B cell (primary cell): ENCODE results near the gene MARS1. TPM values are rescaled to one million over a fixed set of nuclear protein-coding genes. Genes with fewer than 3 reads are reported as not detected.

ENCODE experiments used
- ATAC-seq: fragments of 200-7000 bp; cut with Tn5 transposase; one replicate; pipeline ENCODE4 v1.10.0; 2021; ENCODE audit warnings: low read depth, mild to moderate bottlenecking, moderate number of reproducible peaks, moderate library complexity
- CTCF ChIA-PET: fragments of 350-600 bp; sonication (Branson Sonifier 250); formaldehyde crosslinking; loops from one replicate; lab custom pipeline; 2021; ENCODE audit warnings: antibody characterized with exemption, inconsistent platforms; lab: Charles Lee
- POLR2A ChIA-PET: fragments of 350-600 bp; sonication (Branson Sonifier 250); formaldehyde crosslinking; loops from one replicate; lab custom pipeline; 2021; ENCODE audit warnings: antibody characterized with exemption; lab: Charles Lee
- DNase-seq: peaks from one replicate; pipeline ENCODE4 v3.0.0; 2013
- H2AFZ ChIP-seq: 2 replicates; pipeline ENCODE4 v1.6.1; 2012; ENCODE audit warnings: mild to moderate bottlenecking, low read depth, low read length; ENCODE audit not compliant: insufficient read depth, poor library complexity, severe bottlenecking
- H3K27ac ChIP-seq, 2 donors: 1 replicate in 1 of 2; 2 replicates in 1 of 2; pipeline ENCODE4 v1.5.1; 2012 to 2013; ENCODE audit warnings: low read length in 2 of 2, mild to moderate bottlenecking in 2 of 2, moderate library complexity in 1 of 2
- H3K27me3 ChIP-seq, 4 experiments: fragments of 200-600 bp in 1 of 4; sonication (generic) in 1 of 4; replicated peaks in 1 of 4; 1 replicate in 2 of 4; 2 replicates in 2 of 4; pipeline versions ENCODE4 v1.6.1 to v1.7.0; 2013 to 2016; ENCODE audit warnings: low read length in 3 of 4, mild to moderate bottlenecking in 2 of 4, mixed read lengths in 1 of 4, moderate library complexity in 1 of 4; ENCODE audit not compliant: insufficient read depth in 4 of 4, control insufficient read depth in 3 of 4; ENCODE audit errors: control extremely low read depth in 1 of 4
- H3K36me3 ChIP-seq, 2 experiments: replicated peaks in 1 of 2; 1 replicate in 1 of 2; 2 replicates in 1 of 2; pipeline versions ENCODE4 v1.6.1 to v1.7.1; 2013; ENCODE audit warnings: low read length in 1 of 2; ENCODE audit not compliant: insufficient read depth in 2 of 2, control insufficient read depth in 1 of 2; ENCODE audit errors: control extremely low read depth in 1 of 2, extremely low read depth in 1 of 2
- H3K4me1 ChIP-seq, 2 donors: fragments of 200-600 bp in 1 of 2; sonication (generic) in 1 of 2; 1 replicate in 1 of 2; 2 replicates in 1 of 2; pipeline versions ENCODE4 v1.5.1 to v1.6.1; 2013 to 2017; ENCODE audit warnings: low read length in 2 of 2; ENCODE audit not compliant: control insufficient read depth in 2 of 2, insufficient read depth in 2 of 2
- H3K4me2 ChIP-seq: replicated peaks from 2 replicates; pipeline ENCODE3; 2012; ENCODE audit warnings: mild to moderate bottlenecking, low read depth, low read length; ENCODE audit not compliant: poor library complexity, severe bottlenecking
- H3K4me3 ChIP-seq, 5 experiments: fragments of 200-600 bp in 1 of 5; sonication (generic) in 1 of 5; 1 replicate in 3 of 5; 2 replicates in 2 of 5; pipeline versions ENCODE4 v1.5.1 to v1.7.0; 2011 to 2016; ENCODE audit warnings: low read length in 4 of 5, mild to moderate bottlenecking in 4 of 5, low read depth in 2 of 5, control low read depth in 1 of 5, moderate library complexity in 1 of 5; ENCODE audit not compliant: insufficient read depth in 1 of 5; ENCODE audit errors: control extremely low read depth in 1 of 5, extremely low read depth in 1 of 5
- H3K79me2 ChIP-seq: fragments of 200-600 bp; sonication (generic); one replicate; pipeline ENCODE4 v1.6.0; 2016; ENCODE audit warnings: low read length; ENCODE audit not compliant: control insufficient read depth, insufficient read depth
- H3K9ac ChIP-seq: fragments of 200-600 bp; sonication (generic); 2 replicates; pipeline ENCODE4 v1.6.1; 2017; ENCODE audit warnings: mild to moderate bottlenecking, low read length, moderate library complexity
- H3K9me3 ChIP-seq, 3 donors: one replicate each; pipeline versions ENCODE4 v1.6.1 to v1.7.1; 2013; ENCODE audit warnings: low read length in 2 of 3; ENCODE audit not compliant: control insufficient read depth in 2 of 3, insufficient read depth in 1 of 3; ENCODE audit errors: control extremely low read depth in 1 of 3
- H4K20me1 ChIP-seq: 2 replicates; pipeline ENCODE4 v1.6.0; 2012; ENCODE audit warnings: mild to moderate bottlenecking, low read length; ENCODE audit not compliant: insufficient read depth, control insufficient read depth, poor library complexity, severe bottlenecking
- H3K27ac Mint-ChIP-seq: one replicate; pipeline ENCODE4 v1.8.0; 2021; ENCODE audit warnings: mixed read lengths
- H3K27me3 Mint-ChIP-seq: one replicate; pipeline ENCODE4 v1.8.0; 2021; ENCODE audit warnings: mixed read lengths
- H3K4me1 Mint-ChIP-seq: one replicate; pipeline ENCODE4 v1.8.0; 2021; ENCODE audit warnings: mixed read lengths
- H3K4me3 Mint-ChIP-seq: one replicate; pipeline ENCODE4 v1.8.0; 2021; ENCODE audit warnings: mixed read lengths
- H3K9me3 Mint-ChIP-seq: one replicate; pipeline ENCODE4 v1.8.0; 2022; ENCODE audit warnings: mixed read lengths; ENCODE audit not compliant: insufficient read depth
- CTCF ChIP-seq: fragments of 200-600 bp; IDR thresholded peaks from one replicate; pipeline ENCODE4 v1.8.0; 2022; ENCODE audit warnings: antibody characterized with exemption, mild to moderate bottlenecking
- EZH2 ChIP-seq: IDR thresholded peaks from 2 replicates; pipeline ENCODE4 v1.6.1; 2012; ENCODE audit warnings: borderline replicate concordance, low read depth, mild to moderate bottlenecking, moderate library complexity, low read length; ENCODE audit not compliant: insufficient read depth, poor library complexity, severe bottlenecking
- WGBS: methylation state at CpG from one replicate; pipeline ENCODE4 v1.1.5; 2013; ENCODE audit warnings: missing lambda C conversion rate; ENCODE audit not compliant: insufficient coverage; 5-methylcytosine and 5-hydroxymethylcytosine counted together
- intact Hi-C: fragments of 100-400 bp; cut with micrococcal nuclease; formaldehyde crosslinking; loops from one replicate; pipeline ENCODE4 v1.10.0; 2022
- polyA plus RNA-seq: library from polyadenylated mRNA; depleted of rRNA; stranded (reverse); fragments of >200 nt; gene quantifications from 2 replicates; pipeline ENCODE4 v1.2.3, GENCODE V29; 2012
- total RNA-seq, 2 donors: library from RNA; stranded (reverse); fragments of 120-200 nt in 1 of 2; gene quantifications; 1 replicate in 1 of 2; 2 replicates in 1 of 2; pipeline versions ENCODE4 v1.2.3 to v1.2.4, GENCODE V29; 2013 to 2022

Gene MARS1
- total and polyA plus RNA-seq, 2 donors (not counting 1 experiment from before 2014, with no cell fraction given), result 158 to 193 TPM

GRCh38 chr12:57529831-57530230, 42.0 kb downstream of the MARS1 start:
- ChIA-PET CTCF (interaction anchor here (1.2 kb wide), 1 partner anchor 71 kb away, joined by 4 read pairs; no protein-coding TSS in a partner anchor), POLR2A (no interaction called here)
- H4K20me1 ChIP-seq, result peaks cover 12% of the 10 kb centered on the region
- H3K4me1 Mint-ChIP-seq, result peaks cover 7% of the 10 kb centered on the region
- DNase-seq (no peak), ATAC-seq (no peak)
- H3K9me3 Mint-ChIP-seq, result no peaks in the 10 kb centered on the region
- H3K4me3 ChIP-seq, result no peak overlapping the region
- no peak overlapping the region for H3K9ac ChIP-seq
- no peaks in the 10 kb centered on the region for H3K27me3 Mint-ChIP-seq
- H3K36me3 ChIP-seq, result peaks cover 16 to 83% of the 10 kb centered on the region in 2 experiments
- intact Hi-C loops, result loop anchor here (10.0 kb wide), 1 partner anchor 895 kb away; the partner anchor contains the start of gene BAZ2A
- H3K27ac ChIP-seq, result no peak overlapping the region
- TF ChIP-seq CTCF (no peak), EZH2 (no peak)
- no peaks in the 10 kb centered on the region for H3K4me1 ChIP-seq
- H3K4me2 ChIP-seq, result no peak overlapping the region
- no peaks in the 10 kb centered on the region for H3K27me3 ChIP-seq
- no peaks in the 10 kb centered on the region for H3K79me2 ChIP-seq
- H3K4me3 Mint-ChIP-seq, result no peak overlapping the region
- WGBS, result no CpG with 5 or more reads among the region's 6 CpGs
- H3K27ac Mint-ChIP-seq, result peak overlapping the region; percentile 46
- H2AFZ ChIP-seq, result no peak overlapping the region
- H3K9me3 ChIP-seq, result no peaks in the 10 kb centered on the region

GRCh38 chr12:57530396-57531142, 42.7 kb downstream of the MARS1 start:
- 100% methylated on average over 1 of the region's 5 CpGs for WGBS

More at GRCh38 chr12:57530396-57531142, 42.7 kb downstream of the MARS1 start:
- Histone ChIP-seq H3K27ac (no peak overlapping the region), H3K36me3 (peaks cover 16 to 89% of the 10 kb centered on the region in 2 experiments), H3K9ac (no peak overlapping the region), H3K27me3 (no peaks in the 10 kb centered on the region), H3K4me3 (no peak overlapping the region), H3K4me2 (no peak overlapping the region), H3K4me1 (no peaks in the 10 kb centered on the region), H3K9me3 (no peaks in the 10 kb centered on the region), H2AFZ (no peak overlapping the region), H4K20me1 (peaks cover 4% of the 10 kb centered on the region), H3K79me2 (no peaks in the 10 kb centered on the region)
- POLR2A ChIA-PET, result no interaction called here
- CTCF ChIA-PET, result interaction anchor here (1.2 kb wide), 1 partner anchor 72 kb away, joined by 4 read pairs; no protein-coding TSS in a partner anchor
- Mint-ChIP-seq H3K9me3 (no peaks in the 10 kb centered on the region), H3K27ac (no peak overlapping the region), H3K4me1 (peaks cover 6% of the 10 kb centered on the region), H3K27me3 (no peaks in the 10 kb centered on the region), H3K4me3 (no peak overlapping the region)
- DNase-seq (no peak), ATAC-seq (no peak)
- TF ChIP-seq CTCF (no peak), EZH2 (no peak)
- intact Hi-C loops, result no loop called here
